ENCODE data around the gene SRPRB.

Gene SRPRB

GRCh38 chr3:133758568-133758928 is 47.1 kb upstream of the SRPRB start:
- no peak for TF ChIP-seq REST (IDR thresholded peaks at IDR 0.05; ENCODE audit: insufficient replicate concordance, low read depth)
- TF ChIP-seq POLR2AphosphoS5 (IDR thresholded peaks at IDR 0.05; ENCODE audit: low read depth), result no peak
- TF ChIP-seq GABPA (IDR thresholded peaks at IDR 0.05; ENCODE audit: low read depth), result no peak
- TF ChIP-seq SPI1 (IDR thresholded peaks at IDR 0.05; ENCODE audit: borderline replicate concordance, low read depth), result no peak
- Histone ChIP-seq H3K27me3 (ENCODE audit: insufficient read depth, poor library complexity, severe bottlenecking) (no peaks in the 10 kb centered on the region), H3K27ac (replicated peaks) (no peak overlapping the region), H3K4me3 (replicated peaks; ENCODE audit: insufficient read depth, low read length) (no peak overlapping the region)
- DNase-seq (ENCODE audit: low read depth in 1 of 2, low spot score in 1 of 2), result no peak

- no peak for TF ChIP-seq GABPA (IDR thresholded peaks at IDR 0.05; ENCODE audit: low read depth)
- TF ChIP-seq SPI1 (IDR thresholded peaks at IDR 0.05; ENCODE audit: borderline replicate concordance, low read depth), result no peak
- no peak for TF ChIP-seq POLR2AphosphoS5 (IDR thresholded peaks at IDR 0.05; ENCODE audit: low read depth)
- TF ChIP-seq REST (IDR thresholded peaks at IDR 0.05; ENCODE audit: insufficient replicate concordance, low read depth), result no peak
- no peak for TF ChIP-seq CTCF (IDR thresholded peaks at IDR 0.05; ENCODE audit: insufficient read depth, low read length)
- DNase-seq (ENCODE audit: low read depth in 1 of 2, low spot score in 1 of 2), result no peak
- Histone ChIP-seq H3K27me3 (ENCODE audit: insufficient read depth, poor library complexity, severe bottlenecking) (no peaks in the 10 kb centered on the region), H3K4me3 (replicated peaks; ENCODE audit: insufficient read depth, low read length) (no peak overlapping the region), H3K27ac (replicated peaks) (no peak overlapping the region)
These were observed 46.5 kb upstream of the SRPRB start for GRCh38 chr3:133758964-133759739.

- no peak overlapping the region for H3K4me3 ChIP-seq (replicated peaks; ENCODE audit: insufficient read depth, low read length)
- TF ChIP-seq CTCF (IDR thresholded peaks at IDR 0.05; ENCODE audit: insufficient read depth, low read length) (no peak), GABPA (IDR thresholded peaks at IDR 0.05; ENCODE audit: low read depth) (no peak), REST (IDR thresholded peaks at IDR 0.05; ENCODE audit: insufficient replicate concordance, low read depth) (no peak), SPI1 (IDR thresholded peaks at IDR 0.05; ENCODE audit: borderline replicate concordance, low read depth) (no peak)
- no peak for DNase-seq (ENCODE audit: low read depth in 1 of 2, low spot score in 1 of 2)
- no peak overlapping the region for H3K27ac ChIP-seq (replicated peaks)
- H3K27me3 ChIP-seq (ENCODE audit: insufficient read depth, poor library complexity, severe bottlenecking), result no peaks in the 10 kb centered on the region
These were observed 45.8 kb upstream of the SRPRB start for GRCh38 chr3:133759740-133760305.

Measured in HL-60 (cell line).